ENCODE measurements around the gene ATL2. TPM values are rescaled to one million over a fixed set of nuclear protein-coding genes. Genes with fewer than 3 reads are reported as not detected.

ATL2 gene
- total RNA-seq, 1 donor from 2014 or later, result 72.9 TPM

DNA sequence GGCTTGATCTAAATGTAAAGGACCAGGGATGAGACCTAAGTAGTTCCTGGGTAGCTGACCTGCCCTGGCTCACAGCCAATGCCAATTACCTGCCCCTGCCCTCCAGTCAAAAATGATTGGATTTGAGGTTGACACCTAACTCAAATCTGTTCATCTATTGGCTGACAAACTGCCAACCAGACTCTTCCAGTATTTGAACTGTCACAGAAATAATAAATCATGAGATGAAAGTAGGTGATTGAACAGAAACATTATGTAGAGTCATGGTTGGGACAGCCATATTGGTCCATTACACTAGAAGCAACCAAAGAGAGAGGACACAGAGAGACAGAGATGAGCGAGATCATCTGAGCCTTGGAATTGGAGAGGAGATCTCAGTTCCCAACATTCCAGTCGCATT lies 109.1 kb downstream of the ATL2 start:
- Mint-ChIP-seq H3K4me3 (no peak overlapping the region), H3K9me3 (no peaks in the 10 kb centered on the region)

DNA sequence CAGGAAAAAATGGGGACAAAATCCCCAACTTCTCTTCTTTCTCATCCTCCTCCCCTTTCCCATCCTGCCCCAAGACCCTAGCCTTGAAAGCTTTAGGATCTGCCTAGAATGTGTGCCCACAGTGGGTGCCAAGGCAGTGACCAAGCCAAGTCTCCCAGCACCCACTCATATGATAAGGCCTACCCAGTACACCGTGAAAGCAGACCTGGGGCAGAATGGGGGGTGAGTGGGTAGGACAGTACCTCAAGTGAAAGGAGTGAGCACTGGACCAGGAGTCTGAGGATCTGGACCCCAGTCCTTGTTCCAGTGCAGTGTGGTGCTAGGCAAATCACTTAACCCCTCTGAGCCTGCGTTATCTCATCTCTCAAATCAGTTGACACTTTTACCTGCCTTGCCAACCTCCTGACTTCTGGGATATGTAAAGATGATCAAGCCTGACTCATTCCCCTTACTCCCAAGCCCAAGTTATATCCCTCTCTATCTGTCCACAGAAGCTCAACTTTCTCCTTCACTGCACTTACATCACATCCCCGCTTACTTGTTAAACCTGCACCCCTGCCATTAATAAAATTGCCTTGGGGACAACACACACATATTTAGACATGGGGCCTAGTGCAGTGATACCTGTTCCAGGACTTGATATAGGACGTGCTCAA lies 109.7 kb downstream of the ATL2 start:
- no peaks in the 10 kb centered on the region for H3K27me3 Mint-ChIP-seq (ENCODE audit: low read depth)
- no peak for TF ChIP-seq CTCF (conservative IDR thresholded peaks at IDR 0.05)
- H3K4me3 Mint-ChIP-seq, result no peak overlapping the region
- H3K9me3 Mint-ChIP-seq, result no peaks in the 10 kb centered on the region
- H3K4me1 Mint-ChIP-seq, result peaks cover under 1% of the 10 kb centered on the region
- no peaks in the 10 kb centered on the region for H3K36me3 Mint-ChIP-seq (ENCODE audit: low read depth)
- H3K27ac Mint-ChIP-seq (ENCODE audit: unreplicated experiment), result no peak overlapping the region
- DNase-seq (ENCODE audit: low read depth, low spot score), result no peak

More for the DNA sequence above, 109.1 kb downstream of the ATL2 start:
- Mint-ChIP-seq H3K27ac (ENCODE audit: unreplicated experiment) (no peak overlapping the region), H3K36me3 (ENCODE audit: low read depth) (no peaks in the 10 kb centered on the region), H3K27me3 (ENCODE audit: low read depth) (no peaks in the 10 kb centered on the region), H3K4me1 (no peaks in the 10 kb centered on the region)
- TF ChIP-seq CTCF (conservative IDR thresholded peaks at IDR 0.05), result no peak
- no peak for DNase-seq (ENCODE audit: low read depth, low spot score)

DNA sequence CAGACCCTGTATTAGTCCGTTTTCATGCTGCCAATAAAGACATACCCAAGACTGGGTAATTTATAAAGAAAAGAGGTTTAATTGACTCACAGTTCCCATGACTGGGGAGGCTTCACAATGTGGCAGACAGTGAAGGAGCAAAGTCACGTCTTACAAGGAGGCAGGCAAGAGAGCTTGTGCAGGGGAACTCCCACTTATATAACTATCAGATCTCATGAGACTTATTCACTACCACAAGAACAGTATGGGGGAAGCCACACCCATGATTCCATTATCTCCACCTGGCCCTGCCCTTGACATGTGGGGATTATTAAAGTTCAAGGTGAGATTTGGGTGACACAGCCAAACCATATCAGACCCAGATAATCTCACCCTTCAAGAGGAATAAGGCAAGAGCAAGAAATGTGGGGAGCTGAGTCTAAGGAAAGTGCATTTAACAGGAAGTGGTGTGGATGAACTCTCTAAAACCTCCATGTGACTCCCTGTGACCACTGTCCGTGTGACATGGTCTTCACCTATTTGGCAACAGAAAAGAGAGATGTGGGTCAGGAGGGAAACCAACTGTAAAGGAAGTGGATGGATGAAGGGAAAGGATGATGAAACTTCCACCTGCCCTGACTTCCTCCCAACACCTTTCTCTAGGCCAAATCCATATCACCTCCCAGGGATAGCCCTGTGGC lies 110.6 kb downstream of the ATL2 start:
- no peaks in the 10 kb centered on the region for H3K9me3 Mint-ChIP-seq
- H3K27me3 Mint-ChIP-seq (ENCODE audit: low read depth), result no peaks in the 10 kb centered on the region
- no peaks in the 10 kb centered on the region for H3K36me3 Mint-ChIP-seq (ENCODE audit: low read depth)
- H3K27ac Mint-ChIP-seq (ENCODE audit: unreplicated experiment), result no peak overlapping the region
- no peak for DNase-seq (ENCODE audit: low read depth, low spot score)
- no peak for TF ChIP-seq CTCF (conservative IDR thresholded peaks at IDR 0.05)
- H3K4me3 Mint-ChIP-seq, result no peak overlapping the region
- peaks cover 9% of the 10 kb centered on the region for H3K4me1 Mint-ChIP-seq

DNA sequence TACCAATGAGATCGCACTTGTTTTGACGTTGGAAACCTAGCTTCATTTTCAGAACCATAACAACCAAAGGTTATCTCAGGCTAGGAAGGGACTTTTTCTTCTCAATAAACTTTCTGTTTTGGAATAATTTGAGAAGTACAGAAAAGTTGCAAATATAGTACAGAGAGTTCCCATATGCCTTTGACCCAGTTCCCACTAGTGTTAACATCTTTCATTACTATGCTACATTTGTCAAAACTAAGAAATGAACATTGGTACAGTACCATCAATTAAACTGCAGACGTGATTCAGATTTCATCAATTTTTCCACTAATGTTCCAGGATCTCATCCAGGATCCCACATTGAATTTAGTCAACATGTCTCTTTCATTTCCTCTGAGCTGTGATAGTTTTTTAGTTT lies 111.6 kb downstream of the ATL2 start:
- no peaks in the 10 kb centered on the region for H3K9me3 Mint-ChIP-seq
- no peaks in the 10 kb centered on the region for H3K36me3 Mint-ChIP-seq (ENCODE audit: low read depth)
- peaks cover 10% of the 10 kb centered on the region for H3K4me1 Mint-ChIP-seq
- no peak for DNase-seq (ENCODE audit: low read depth, low spot score)
- no peak overlapping the region for H3K4me3 Mint-ChIP-seq
- no peaks in the 10 kb centered on the region for H3K27me3 Mint-ChIP-seq (ENCODE audit: low read depth)
- TF ChIP-seq CTCF (conservative IDR thresholded peaks at IDR 0.05), result no peak
- H3K27ac Mint-ChIP-seq (ENCODE audit: unreplicated experiment), result no peak overlapping the region

DNA sequence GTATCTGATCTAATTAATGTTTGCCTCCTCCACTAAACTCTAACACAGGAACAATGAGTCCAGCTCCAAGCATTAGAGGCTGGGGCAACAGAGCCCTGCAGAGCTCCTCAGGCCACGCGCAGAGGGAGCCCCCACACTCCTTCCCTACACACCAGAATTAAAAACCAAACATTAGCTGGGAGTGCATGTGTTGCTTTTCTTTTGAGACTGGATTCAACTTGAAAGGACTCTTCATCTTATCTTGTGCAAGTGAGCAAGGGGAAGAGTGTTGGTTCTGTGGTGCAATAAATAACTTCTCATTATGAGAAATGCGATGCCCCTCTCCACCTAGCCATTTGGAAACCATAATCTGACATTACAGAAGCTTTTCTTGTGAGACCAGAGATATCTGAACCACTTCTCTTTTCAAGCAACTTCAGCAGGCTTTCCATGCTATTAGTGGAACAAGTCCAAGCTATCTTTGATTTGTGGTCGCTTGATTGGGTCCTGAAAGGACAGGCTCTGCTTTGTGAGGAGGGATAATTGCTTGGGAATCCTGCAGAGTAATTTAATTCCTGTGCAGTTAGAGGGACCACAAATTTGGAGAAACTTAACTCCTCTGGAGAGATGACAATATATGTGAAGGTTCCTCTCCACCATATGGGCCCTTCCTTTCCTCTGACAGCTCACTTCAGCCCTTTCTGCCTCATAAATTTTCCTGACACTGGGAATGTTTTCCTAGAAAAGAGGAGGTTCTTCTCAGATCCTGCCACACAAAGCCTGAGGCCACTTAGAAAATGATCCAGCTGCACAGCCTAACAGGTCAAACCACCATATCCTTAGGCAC lies 112.5 kb downstream of the ATL2 start:
- TF ChIP-seq CTCF (conservative IDR thresholded peaks at IDR 0.05), result no peak
- H3K4me1 Mint-ChIP-seq, result peaks cover 10% of the 10 kb centered on the region
- no peak overlapping the region for H3K4me3 Mint-ChIP-seq
- no peaks in the 10 kb centered on the region for H3K9me3 Mint-ChIP-seq
- no peaks in the 10 kb centered on the region for H3K27me3 Mint-ChIP-seq (ENCODE audit: low read depth)
- no peaks in the 10 kb centered on the region for H3K36me3 Mint-ChIP-seq (ENCODE audit: low read depth)
- no peak overlapping the region for H3K27ac Mint-ChIP-seq (ENCODE audit: unreplicated experiment)
- no peak for DNase-seq (ENCODE audit: low read depth, low spot score)
